HEK293 (cell line): ENCODE data around the gene CAMKMT.

Experiments
- CTCF ChIA-PET: fragments of 350-600 bp; formaldehyde crosslinking; extraction: SDS; loops from one replicate; lab custom pipeline; 2021; ENCODE audit warnings: antibody characterized with exemption; lab: Yijun Ruan, JAX
- POLR2A ChIA-PET: fragments of 300-600 bp; formaldehyde crosslinking; extraction: SDS; loops from one replicate; lab custom pipeline; 2020; ENCODE audit warnings: antibody characterized with exemption, inconsistent platforms; lab: Yijun Ruan, JAX
- H3K27ac ChIP-seq: fragments of 200-500 bp; sonication (Bioruptor generic); 2 replicates; pipeline ENCODE4 v1.5.1; 2014; ENCODE audit warnings: low read depth, low read length, control low read depth, inconsistent platforms; ENCODE audit errors: extremely low read depth
- H3K36me3 ChIP-seq, 2 experiments: fragments of 200-500 bp in 1 of 2; sonication (Bioruptor generic) in 1 of 2; 1 replicate in 1 of 2; 2 replicates in 1 of 2; pipeline ENCODE4 v1.5.1; 2014 to 2017; ENCODE audit warnings: inconsistent platforms in 2 of 2, low read length in 2 of 2; ENCODE audit not compliant: control insufficient read depth in 2 of 2, insufficient read depth in 1 of 2
- H3K4me1 ChIP-seq: fragments of 200-500 bp; sonication (Bioruptor generic); 2 replicates; pipeline ENCODE4 v1.5.1; 2014; ENCODE audit warnings: mild to moderate bottlenecking, low read length, inconsistent platforms; ENCODE audit not compliant: control insufficient read depth, insufficient read depth
- H3K4me3 ChIP-seq: 2 replicates; pipeline ENCODE4 v1.5.1; 2011; ENCODE audit warnings: low read depth, mild to moderate bottlenecking, control low read depth, low read length, moderate library complexity
- H3K9me3 ChIP-seq: fragments of 200-500 bp; sonication (Bioruptor generic); 2 replicates; pipeline ENCODE4 v1.5.1; 2014; ENCODE audit warnings: low read depth, low read length, inconsistent platforms; ENCODE audit not compliant: control insufficient read depth, insufficient read depth
- FEZF1 ChIP-seq: fragments of 450-650 bp; formaldehyde crosslinking; IDR thresholded peaks from 2 replicates; pipeline ENCODE4 v1.5.1; 2016; ENCODE audit warnings: missing biosample characterization, missing genetic modification characterization
- GLIS1 ChIP-seq: fragments of 450-650 bp; formaldehyde crosslinking; IDR thresholded peaks from 2 replicates; pipeline ENCODE4 v1.5.1; 2016; ENCODE audit warnings: missing biosample characterization, missing genetic modification characterization
- GLIS2 ChIP-seq: fragments of 450-650 bp; formaldehyde crosslinking; IDR thresholded peaks from 2 replicates; pipeline ENCODE4 v1.5.1; 2016; ENCODE audit warnings: missing biosample characterization, missing genetic modification characterization
- MZF1 ChIP-seq: fragments of 450-650 bp; formaldehyde crosslinking; IDR thresholded peaks from 2 replicates; pipeline ENCODE4 v1.5.1; 2017; ENCODE audit warnings: missing biosample characterization, missing genetic modification characterization, borderline replicate concordance
- WT1 ChIP-seq: fragments of 450-650 bp; formaldehyde crosslinking; IDR thresholded peaks from 2 replicates; pipeline ENCODE4 v1.5.1; 2016; ENCODE audit warnings: missing biosample characterization, missing genetic modification characterization
- ZBTB17 ChIP-seq: fragments of 450-650 bp; formaldehyde crosslinking; IDR thresholded peaks from 2 replicates; pipeline ENCODE4 v1.5.1; 2016; ENCODE audit warnings: missing biosample characterization, missing genetic modification characterization
- ZFP3 ChIP-seq: fragments of 450-650 bp; formaldehyde crosslinking; IDR thresholded peaks from 2 replicates; pipeline ENCODE4 v1.5.1; 2016; ENCODE audit warnings: low read depth, missing biosample characterization, missing genetic modification characterization
- ZNF138 ChIP-seq: fragments of 450-650 bp; formaldehyde crosslinking; IDR thresholded peaks from 2 replicates; pipeline ENCODE4 v1.5.1; 2016; ENCODE audit warnings: missing biosample characterization, missing genetic modification characterization, borderline replicate concordance
- ZNF19 ChIP-seq: fragments of 450-650 bp; formaldehyde crosslinking; IDR thresholded peaks from 2 replicates; pipeline ENCODE4; 2016; ENCODE audit warnings: missing biosample characterization, missing genetic modification characterization, low read depth
- ZNF211 ChIP-seq: fragments of 450-650 bp; formaldehyde crosslinking; IDR thresholded peaks from 2 replicates; pipeline ENCODE4 v1.5.1; 2016; ENCODE audit warnings: low read depth, missing biosample characterization, missing genetic modification characterization
- ZNF266 ChIP-seq: fragments of 450-650 bp; formaldehyde crosslinking; IDR thresholded peaks from 2 replicates; pipeline ENCODE4 v1.5.1; 2016; ENCODE audit warnings: missing biosample characterization, missing genetic modification characterization, low read depth
- ZNF354C ChIP-seq: fragments of 450-650 bp; formaldehyde crosslinking; IDR thresholded peaks from 2 replicates; pipeline ENCODE4 v1.5.1; 2016; ENCODE audit warnings: missing biosample characterization, missing genetic modification characterization, low read depth, borderline replicate concordance
- ZNF366 ChIP-seq: fragments of 450-650 bp; formaldehyde crosslinking; conservative IDR thresholded peaks from 2 replicates; pipeline ENCODE4 v1.5.1; 2016; ENCODE audit warnings: missing biosample characterization, missing genetic modification characterization
- ZNF426 ChIP-seq: fragments of 450-650 bp; formaldehyde crosslinking; IDR thresholded peaks from 2 replicates; pipeline ENCODE4 v1.5.1; 2017; ENCODE audit warnings: missing biosample characterization, missing genetic modification characterization, mild to moderate bottlenecking, inconsistent platforms, moderate library complexity
- ZNF76 ChIP-seq: fragments of 450-650 bp; formaldehyde crosslinking; IDR thresholded peaks from 2 replicates; pipeline ENCODE4; 2016; ENCODE audit warnings: low read depth, missing biosample characterization, missing genetic modification characterization, borderline replicate concordance
- TF ChIP-seq, protein P1 (sequence below): fragments of 450-650 bp; formaldehyde crosslinking; IDR thresholded peaks from 2 replicates; pipeline ENCODE4 v1.5.1; 2017; ENCODE audit warnings: missing biosample characterization, missing genetic modification characterization
- TF ChIP-seq, protein P2 (sequence below): fragments of 450-650 bp; formaldehyde crosslinking; IDR thresholded peaks from 2 replicates; pipeline ENCODE4 v1.5.1; 2016; ENCODE audit warnings: missing biosample characterization, missing genetic modification characterization
- TF ChIP-seq, protein P3 (sequence below): fragments of 450-650 bp; formaldehyde crosslinking; IDR thresholded peaks from 2 replicates; pipeline ENCODE4 v1.5.1; 2016; ENCODE audit warnings: missing biosample characterization, missing genetic modification characterization
- TF ChIP-seq, protein P4 (sequence below): fragments of 450-650 bp; formaldehyde crosslinking; IDR thresholded peaks from 2 replicates; pipeline ENCODE4 v1.5.1; 2017; ENCODE audit warnings: missing biosample characterization, mild to moderate bottlenecking, missing genetic modification characterization, moderate library complexity

Gene CAMKMT

DNA sequence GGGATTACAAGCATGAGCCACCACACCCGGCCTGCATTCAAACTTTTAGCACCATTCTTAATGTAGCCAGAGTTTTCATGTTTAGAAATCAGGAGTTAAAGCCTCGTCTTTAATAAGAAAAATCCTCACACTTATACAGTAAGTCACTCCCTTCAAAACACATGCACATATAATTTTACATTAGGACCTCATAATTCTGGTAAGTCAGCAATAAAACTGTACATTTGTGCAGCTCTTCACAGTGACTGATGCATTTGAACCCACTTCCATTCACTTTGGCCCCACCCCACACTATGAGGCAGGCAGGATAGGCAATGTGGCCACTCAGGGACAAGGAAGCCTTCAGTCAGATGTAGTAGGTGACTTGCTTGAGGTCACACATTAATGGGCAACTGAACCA lies 438.0 kb downstream of the CAMKMT start:
- TF ChIP-seq ZNF19 (tag by site-specific recombination) = no peak
- TF ChIP-seq ZNF76 = no peak
- TF ChIP-seq, protein P1, sequence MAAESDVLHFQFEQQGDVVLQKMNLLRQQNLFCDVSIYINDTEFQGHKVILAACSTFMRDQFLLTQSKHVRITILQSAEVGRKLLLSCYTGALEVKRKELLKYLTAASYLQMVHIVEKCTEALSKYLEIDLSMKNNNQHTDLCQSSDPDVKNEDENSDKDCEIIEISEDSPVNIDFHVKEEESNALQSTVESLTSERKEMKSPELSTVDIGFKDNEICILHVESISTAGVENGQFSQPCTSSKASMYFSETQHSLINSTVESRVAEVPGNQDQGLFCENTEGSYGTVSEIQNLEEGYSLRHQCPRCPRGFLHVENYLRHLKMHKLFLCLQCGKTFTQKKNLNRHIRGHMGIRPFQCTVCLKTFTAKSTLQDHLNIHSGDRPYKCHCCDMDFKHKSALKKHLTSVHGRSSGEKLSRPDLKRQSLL (tag by site-specific recombination) = no peak
- no peak for TF ChIP-seq FEZF1
- TF ChIP-seq ZNF266 (tag by site-specific recombination) = no peak
- TF ChIP-seq ZNF354C (tag by site-specific recombination) = no peak
- no peak for TF ChIP-seq ZNF211
- TF ChIP-seq, protein P2, sequence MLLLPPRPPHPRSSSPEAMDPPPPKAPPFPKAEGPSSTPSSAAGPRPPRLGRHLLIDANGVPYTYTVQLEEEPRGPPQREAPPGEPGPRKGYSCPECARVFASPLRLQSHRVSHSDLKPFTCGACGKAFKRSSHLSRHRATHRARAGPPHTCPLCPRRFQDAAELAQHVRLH = no peak
- TF ChIP-seq GLIS2 (tag by site-specific recombination) = no peak
- no peak for TF ChIP-seq GLIS1 (tag by site-specific recombination)
- no peak for TF ChIP-seq ZBTB17 (tag by site-specific recombination)
- TF ChIP-seq ZNF426 (tag by site-specific recombination) = no peak
- TF ChIP-seq, protein P3, sequence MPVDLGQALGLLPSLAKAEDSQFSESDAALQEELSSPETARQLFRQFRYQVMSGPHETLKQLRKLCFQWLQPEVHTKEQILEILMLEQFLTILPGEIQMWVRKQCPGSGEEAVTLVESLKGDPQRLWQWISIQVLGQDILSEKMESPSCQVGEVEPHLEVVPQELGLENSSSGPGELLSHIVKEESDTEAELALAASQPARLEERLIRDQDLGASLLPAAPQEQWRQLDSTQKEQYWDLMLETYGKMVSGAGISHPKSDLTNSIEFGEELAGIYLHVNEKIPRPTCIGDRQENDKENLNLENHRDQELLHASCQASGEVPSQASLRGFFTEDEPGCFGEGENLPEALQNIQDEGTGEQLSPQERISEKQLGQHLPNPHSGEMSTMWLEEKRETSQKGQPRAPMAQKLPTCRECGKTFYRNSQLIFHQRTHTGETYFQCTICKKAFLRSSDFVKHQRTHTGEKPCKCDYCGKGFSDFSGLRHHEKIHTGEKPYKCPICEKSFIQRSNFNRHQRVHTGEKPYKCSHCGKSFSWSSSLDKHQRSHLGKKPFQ = no peak
- no peak for TF ChIP-seq ZNF138 (tag by site-specific recombination)
- TF ChIP-seq, protein P4, sequence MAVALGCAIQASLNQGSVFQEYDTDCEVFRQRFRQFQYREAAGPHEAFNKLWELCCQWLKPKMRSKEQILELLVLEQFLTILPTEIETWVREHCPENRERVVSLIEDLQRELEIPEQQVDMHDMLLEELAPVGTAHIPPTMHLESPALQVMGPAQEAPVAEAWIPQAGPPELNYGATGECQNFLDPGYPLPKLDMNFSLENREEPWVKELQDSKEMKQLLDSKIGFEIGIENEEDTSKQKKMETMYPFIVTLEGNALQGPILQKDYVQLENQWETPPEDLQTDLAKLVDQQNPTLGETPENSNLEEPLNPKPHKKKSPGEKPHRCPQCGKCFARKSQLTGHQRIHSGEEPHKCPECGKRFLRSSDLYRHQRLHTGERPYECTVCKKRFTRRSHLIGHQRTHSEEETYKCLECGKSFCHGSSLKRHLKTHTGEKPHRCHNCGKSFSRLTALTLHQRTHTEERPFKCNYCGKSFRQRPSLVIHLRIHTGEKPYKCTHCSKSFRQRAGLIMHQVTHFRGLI (tag by site-specific recombination) = no peak
- no peak for TF ChIP-seq WT1 (tag by site-specific recombination)
- TF ChIP-seq, all 188 proteins: peak for 0
- no peaks in the 10 kb centered on the region for H3K9me3 ChIP-seq
- H3K36me3 ChIP-seq = no peaks in the 10 kb centered on the region
- CTCF ChIA-PET = no interaction called here
- H3K4me3 ChIP-seq = no peak overlapping the region
- H3K27ac ChIP-seq = no peak overlapping the region
- POLR2A ChIA-PET = no interaction called here
- H3K4me1 ChIP-seq = no peaks in the 10 kb centered on the region

DNA sequence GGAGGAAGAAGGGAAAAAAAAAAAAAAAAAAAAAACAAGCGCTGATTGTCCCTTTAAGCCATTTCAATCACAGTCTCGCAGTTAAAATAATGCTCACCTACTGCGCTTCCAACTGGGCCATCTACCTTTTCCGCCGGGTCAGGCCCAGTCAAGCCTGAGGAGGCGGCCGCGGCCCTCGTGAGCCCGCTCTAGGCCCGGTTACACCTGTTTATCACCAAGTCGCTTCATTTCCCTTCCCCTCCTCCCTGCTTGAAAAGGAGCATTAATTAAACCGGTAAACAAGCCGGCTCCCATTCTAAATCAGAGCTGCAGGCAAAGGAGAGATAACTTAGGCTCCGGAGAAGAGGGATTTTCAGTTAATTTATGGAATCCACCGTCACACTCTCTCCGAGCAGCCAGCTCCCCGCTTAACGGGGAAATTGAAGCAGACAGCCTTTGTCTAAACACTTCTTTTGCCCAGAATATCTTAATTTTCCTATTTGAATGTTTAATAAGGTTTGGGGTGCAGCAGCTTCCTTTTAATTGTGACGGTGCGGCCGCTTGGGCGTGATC lies 439.6 kb downstream of the CAMKMT start:
- no peaks in the 10 kb centered on the region for H3K9me3 ChIP-seq
- ChIA-PET CTCF (interaction anchor here (0.6 kb wide), 1 partner anchor 42 kb away, joined by 3 read pairs; no protein-coding TSS in a partner anchor), POLR2A (no interaction called here)
- no peak for TF ChIP-seq ZFP3
- TF ChIP-seq ZNF366 = no peak
- TF ChIP-seq MZF1 (tag by site-specific recombination) = no peak
- H3K36me3 ChIP-seq = no peaks in the 10 kb centered on the region
- H3K27ac ChIP-seq = no peak overlapping the region
- no peaks in the 10 kb centered on the region for H3K4me1 ChIP-seq
- no peak overlapping the region for H3K4me3 ChIP-seq
